GM19239 (cell line): ENCODE results near the gene JAKMIP3.
"Not testable (repeated sequence)": the region's sequence is repeated elsewhere in the genome, so short reads cannot be mapped to it uniquely, and the experiment has no call there.

Experiments
- DNase-seq: peaks from one replicate; pipeline ENCODE4 v3.0.0; 2011; ENCODE audit warnings: low spot score; ENCODE audit not compliant: insufficient read length
- FAIRE-seq: peaks from 2 replicates; lab custom pipeline; 2011; peaks lifted over from hg19 to GRCh38; lab: Jason Lieb, UNC

Gene JAKMIP3

DNA sequence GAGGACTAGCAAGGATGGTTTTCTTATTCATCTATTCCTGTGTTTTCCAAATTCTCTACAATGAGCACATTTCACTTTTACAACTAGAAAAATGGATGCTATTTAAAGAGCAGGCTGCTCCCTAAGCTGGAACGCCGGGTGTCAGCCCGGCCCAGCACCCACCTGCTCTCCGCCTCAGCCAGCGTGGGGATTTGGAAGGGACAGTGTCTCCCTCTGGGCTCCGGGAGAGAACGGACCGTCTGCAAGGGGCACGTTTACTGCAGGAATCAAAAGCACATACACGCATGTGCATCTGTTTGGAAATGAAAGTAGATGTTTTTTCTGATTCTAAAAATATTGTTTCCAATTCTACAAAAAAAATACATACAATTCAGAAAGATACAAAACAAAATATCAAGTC is 2.3 kb upstream of the JAKMIP3 start:
- no peak for FAIRE-seq
- no peak for DNase-seq

DNA sequence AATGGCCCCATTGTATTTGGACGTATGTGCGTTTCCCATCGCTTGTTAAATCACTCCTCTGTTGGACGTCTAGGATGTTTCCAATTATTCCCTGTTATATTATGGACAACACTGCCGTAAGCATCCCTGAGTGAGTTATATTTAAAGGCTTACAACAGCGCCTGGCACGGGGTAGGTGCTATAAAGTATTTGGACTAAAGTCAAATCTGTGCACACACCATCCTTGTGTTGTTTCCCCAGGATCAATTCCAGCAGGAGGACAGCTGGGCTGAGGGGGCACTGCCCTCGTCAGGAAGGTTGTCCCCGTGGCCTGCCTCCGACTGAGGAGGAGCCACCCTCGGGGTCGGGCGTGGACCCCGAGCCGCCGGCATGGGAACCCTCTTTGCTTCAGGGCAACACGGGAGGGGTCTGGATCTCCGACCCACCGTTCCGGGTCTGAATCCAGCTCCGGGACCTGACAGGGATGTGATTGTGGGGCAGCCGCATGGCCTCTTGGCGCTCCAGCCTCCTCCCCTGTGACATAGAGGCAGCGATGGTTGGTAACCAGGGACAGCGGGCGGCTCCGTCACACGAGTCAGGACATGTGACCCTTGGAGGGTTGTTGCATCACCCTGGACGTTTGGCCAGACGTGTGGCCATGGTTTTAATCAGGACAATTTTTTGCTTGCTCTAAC is 1.5 kb upstream of the JAKMIP3 start:
- FAIRE-seq (no peak), DNase-seq (no peak)

DNA sequence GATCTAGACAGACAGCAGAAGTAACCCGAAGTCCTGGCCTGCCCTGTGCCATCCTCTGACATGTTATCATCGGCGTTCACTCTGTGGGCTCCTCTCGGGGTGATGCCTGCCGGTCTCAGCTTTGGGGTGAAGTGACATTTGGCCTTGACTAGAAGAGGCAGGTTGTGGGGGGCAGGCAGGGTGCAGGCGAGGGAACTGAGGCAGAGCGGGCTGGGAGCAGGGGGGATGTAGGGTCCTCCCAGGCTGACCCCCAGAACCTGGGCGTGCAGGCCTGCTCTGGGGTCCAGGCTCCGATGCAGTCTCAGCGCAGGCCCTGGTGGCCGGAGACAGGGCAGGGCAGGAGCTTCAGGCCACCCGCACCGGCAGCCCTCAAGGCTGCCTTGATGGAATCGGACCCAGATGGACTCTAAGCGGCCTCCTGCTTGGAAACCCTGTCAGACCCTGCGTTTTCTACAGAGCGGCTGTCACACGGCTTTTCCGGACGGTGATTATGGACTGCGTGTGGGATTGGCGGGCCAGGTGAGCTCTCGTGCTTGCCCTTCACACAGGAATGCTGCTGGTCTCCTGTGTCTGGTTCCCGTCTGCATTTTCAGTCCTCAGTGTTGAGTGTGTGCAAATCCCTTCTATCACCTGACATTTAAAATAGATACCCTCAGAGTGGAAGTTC is 842 bp upstream of the JAKMIP3 start:
- FAIRE-seq (no peak), DNase-seq (no peak)

DNA sequence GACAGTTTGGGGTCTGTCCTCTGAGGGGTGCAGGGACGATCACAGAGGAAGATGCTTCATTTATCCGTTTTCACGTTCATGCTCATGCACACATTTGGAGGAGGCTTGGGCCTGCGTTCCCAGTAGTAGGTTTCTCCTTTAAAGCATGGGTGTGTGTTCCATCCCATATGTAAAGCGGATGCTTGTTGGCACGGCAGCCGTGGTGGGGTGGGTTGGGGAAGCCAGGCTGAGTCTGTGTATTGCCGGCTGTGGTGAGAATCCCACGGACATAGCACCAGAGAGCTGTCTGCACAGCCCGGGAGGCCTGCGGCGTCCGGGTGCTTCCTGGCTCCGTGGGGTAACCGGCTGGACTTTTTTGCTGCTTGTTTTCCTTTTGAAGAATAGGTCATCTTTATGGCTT is 440 bp downstream of the JAKMIP3 start:
- FAIRE-seq = no peak

DNA sequence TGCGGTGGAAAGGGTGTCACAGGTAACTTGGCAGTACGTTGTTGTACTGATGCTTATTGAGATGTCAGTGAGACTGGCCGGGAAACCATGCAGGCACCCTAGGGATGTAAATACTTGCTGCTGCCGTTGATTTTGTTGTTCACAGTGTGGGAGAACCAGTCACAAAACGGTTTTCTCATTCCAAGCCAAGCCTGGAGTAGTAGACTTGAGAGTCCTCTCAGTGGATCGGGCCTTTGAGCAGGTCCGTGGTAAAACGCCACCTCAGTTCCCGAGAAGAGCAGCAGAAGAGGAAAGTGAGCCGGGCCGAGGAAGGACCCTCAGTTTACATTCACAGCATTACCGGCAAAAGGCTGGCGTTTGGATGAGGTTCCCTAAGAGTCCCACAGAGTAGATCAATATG is 1.1 kb downstream of the JAKMIP3 start:
- FAIRE-seq = no peak
- no peak for DNase-seq

More for the DNA sequence above, 440 bp downstream of the JAKMIP3 start:
- DNase-seq = no peak

DNA sequence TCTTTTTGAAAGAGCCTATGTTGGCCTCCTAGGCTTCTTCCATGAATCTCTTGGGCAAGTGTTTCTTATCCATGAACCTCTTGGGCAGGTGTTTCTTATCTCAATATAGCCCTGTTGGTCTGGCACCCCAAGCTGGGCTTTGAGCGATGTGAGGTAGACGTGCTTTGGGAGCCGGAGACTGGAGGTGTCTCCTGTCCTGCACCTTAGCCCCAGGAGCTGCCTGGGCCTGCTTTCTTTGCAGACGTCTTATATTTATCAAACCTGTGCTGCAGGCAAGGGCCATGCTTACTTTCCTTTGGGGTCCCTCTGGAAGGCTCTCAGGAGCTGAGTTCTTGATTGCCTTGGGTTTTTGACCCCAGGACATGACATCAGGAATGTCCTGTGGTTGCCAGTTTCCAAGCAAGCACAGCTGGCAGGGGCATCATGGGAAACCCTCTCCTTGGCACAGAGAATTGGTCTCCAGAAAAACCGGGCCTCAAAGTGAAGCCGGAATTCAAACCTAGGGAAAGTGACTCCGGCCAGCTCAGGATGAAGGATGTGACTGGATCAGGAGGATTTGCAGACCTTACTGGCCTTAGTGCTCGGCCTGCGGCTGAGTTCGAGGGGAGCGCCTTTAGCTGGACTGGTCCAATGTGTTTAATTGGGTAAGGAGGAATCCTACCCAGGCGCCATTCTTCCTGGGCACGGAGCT is 2.8 kb downstream of the JAKMIP3 start:
- no peak for DNase-seq

DNA sequence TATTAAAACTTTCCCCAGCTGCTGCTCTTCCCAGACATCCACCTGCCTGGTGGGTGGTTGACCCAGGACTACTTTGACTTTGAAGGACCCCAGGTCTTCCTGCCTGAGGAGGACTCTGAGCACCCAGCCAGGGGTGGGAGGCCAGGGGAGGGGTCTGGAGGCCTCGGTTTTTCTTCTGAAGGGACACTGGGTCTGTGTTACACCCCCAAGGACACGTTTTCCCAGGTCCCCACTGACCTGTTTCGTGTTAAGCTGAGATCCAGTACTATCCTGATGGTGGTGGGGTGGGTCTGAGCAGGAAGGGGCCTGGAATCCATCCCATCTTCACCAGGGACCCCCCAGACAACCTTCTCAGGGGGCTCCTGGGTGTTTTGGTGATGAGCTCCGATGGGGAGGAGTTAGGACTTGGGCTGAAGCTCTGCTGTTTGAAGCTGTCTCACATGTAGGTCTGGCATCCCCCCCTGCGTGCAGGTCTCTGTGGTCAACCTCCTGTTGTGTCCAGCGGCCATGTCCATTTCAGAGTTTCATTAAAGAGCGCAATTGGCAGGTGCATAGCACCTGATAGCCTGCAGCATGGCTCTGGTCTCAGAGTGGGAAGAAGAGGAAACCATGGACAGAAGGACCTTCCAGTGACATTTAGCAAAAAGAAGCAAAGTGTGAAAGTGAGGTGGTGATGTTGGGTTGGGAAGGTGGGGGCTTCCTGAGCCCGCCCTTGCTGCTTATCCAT is 3.5 kb downstream of the JAKMIP3 start:
- FAIRE-seq = no peak
- no peak for DNase-seq

More for the DNA sequence above, 2.8 kb downstream of the JAKMIP3 start:
- FAIRE-seq = no peak

DNA sequence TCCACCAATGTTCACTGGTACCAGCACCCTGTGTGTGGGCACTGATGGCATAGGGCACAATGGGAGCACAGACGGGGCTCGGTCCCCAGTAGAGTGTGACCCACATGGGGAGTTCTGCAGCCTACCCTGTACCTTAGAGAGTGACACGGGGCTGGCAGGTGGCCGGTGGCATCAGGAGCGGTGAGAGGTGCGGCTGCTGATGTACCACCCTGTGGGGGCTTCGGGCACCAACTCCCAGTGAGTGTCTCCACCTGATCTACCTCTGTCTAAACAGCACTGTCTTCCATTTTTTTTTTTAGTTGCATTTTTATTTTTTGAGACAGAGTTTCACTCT is 4.1 kb downstream of the JAKMIP3 start:
- FAIRE-seq (no peak), DNase-seq (no peak)

DNA sequence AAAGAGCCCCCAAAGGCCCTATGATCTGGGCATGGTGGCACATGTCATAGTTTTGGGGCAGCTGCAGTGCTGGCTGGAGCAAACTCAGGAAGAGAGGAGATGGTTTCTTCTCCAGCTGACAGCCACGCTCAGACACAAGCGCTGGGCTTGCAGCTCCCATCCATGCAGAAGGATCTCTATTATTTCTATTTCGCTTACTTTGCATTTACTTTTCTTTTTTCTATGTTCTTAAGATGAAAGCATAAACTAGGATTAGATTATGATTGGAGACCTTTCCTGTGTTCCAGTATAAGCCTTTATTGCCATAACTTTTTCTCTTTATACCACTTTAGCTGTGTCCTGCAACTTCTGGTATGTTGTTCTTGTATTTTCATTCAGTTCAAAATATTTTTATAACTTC is 5.0 kb downstream of the JAKMIP3 start:
- FAIRE-seq = no peak
- no peak for DNase-seq

DNA sequence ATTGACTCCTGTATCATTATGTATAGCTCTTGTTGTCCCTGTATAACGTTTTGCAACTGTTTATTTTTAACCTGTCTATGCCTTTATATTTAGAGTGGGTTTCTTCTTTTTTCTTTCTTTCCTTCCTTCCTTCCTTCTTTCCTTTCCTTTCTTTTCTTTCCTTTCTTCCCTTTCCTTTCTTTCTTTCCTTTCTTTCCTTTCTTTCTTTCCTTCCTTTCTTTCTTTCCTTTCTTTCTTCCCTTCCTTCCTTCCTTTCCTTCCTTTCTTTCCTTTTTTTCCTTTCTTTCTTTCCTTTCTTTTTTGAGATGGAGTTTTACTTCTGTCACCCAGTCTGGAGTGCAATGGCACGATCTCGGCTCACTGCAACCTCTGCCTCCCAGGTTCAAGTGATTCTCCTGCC is 5.9 kb downstream of the JAKMIP3 start:
- FAIRE-seq = no peak
- no peak for DNase-seq

DNA sequence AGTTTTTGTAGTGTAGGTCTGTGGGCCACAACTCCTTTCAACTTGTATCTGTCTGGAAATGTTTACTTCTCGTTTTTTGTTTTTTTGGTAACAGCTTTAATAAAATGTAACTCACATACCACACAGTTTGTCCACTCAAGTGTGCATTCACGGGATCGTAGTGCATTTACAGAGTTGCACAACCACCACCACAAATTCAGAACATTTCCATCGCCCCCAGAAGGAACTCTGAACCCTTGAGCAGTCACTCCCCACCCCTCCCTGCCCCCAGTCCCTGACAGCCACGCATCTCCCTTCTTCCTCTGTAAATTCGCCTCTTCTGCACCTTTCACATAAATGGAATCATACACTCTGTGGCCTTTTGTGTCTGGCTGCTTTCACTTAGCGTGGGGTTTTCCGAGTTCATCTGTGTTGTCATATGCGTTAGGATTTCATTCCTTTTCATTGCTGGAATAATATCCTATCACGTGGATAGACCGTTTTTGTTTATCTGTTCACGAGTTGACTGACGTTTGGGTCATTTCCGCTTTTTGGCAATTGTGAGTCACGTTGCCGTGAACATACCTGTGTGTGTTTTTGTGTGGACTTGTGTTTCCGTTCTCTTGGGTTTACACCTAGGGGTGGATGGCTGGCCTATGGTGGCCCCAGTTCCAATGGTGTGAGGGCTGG is 10.3 kb downstream of the JAKMIP3 start:
- FAIRE-seq = no peak
- DNase-seq = no peak

DNA sequence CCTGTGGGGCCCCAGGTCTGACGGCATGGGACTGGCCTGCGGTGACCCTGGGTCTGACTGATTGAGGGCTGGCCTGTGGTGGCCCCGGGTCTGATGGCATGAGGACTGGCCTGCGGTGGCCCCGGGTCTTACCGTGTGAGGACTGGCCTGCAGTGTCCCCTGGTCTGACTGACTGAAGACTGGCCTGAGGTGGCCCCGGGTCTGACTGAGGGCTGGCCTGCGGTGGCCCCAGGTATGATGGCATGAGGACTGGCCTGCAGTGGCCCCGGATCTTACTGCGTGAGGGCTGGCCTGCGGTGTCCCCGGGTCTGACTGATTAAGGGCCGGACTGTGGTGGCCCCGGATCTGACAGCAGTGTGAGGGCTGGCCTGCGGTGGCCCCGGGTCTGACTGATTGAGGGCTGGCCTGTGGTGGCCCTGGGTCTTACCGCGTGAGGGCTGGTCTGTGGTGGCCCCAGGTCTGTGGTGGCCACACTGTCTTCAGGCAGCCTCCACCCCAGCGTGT is 10.9 kb downstream of the JAKMIP3 start:
- DNase-seq (no peak), FAIRE-seq (no peak)

DNA sequence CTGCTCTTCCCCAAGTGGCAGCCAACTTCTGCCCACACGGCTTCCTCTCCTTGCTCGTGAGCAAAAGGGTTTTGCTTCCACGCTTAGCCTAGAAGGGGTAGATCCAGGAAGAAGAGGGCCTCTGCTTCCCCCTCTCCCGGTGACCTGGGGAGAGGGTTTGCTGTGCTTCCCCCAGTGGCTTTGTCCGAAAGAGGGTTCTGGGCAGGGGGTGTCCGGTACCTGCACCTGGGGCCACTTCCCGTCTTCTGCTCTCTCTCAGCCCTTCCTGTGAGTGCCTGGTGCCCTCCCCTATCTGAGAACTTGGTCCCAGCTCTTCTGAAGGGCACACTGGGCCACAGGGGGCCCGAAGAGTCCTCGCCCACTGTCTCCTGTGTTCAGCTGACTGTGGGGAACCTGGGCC is 11.3 kb downstream of the JAKMIP3 start:
- DNase-seq = no peak
- no peak for FAIRE-seq

DNA sequence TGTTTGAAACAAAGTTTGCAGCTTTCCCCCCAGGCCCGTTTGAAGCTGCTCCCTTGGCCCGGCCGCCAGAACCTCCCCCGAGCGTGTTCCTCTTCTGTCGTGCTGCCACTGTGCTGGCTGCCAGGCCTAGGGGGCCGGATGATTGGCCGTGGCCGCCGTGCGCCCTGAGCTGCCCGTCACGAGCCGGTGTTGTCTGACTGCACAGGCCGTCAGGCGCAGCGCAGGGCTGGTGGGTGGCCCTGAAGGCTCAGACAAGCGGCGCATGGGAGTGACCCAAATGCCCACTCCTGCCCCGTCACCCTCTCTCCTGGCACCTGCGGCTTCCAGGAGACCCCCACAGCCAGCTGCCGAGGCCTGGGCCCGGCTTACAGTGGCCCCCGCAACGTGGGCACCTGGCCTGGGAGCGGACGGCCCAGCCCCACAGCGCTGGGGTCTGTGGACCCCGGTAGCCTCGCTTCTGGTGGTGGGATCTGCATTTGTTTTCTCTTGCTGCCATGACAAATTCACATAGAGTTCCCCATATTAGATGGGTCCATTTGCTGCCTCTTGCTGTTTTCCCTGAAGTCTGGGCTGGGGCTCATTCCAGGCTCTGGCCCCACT is 13.1 kb downstream of the JAKMIP3 start:
- DNase-seq (no peak), FAIRE-seq (no peak)

DNA sequence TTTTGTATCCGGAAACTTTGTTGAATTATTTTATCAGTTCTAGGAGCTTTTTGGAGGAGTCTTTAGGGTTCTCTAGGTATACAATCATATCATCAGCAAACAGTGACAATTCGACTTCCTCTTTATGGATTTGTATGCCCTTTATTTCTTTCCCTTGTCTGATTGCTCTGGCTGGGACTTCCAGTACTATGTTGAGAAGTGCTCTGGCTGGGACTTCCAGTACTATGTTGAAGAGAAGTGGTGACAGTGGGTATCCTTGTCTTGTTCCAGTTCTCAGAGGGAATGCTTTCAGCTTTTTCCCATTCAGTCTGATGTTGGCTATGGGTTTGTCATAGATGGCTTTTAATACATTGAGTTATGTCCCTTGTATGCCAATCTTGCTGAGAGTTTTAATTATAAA is 18.6 kb downstream of the JAKMIP3 start:
- FAIRE-seq, DNase-seq: not testable (repeated sequence)

DNA sequence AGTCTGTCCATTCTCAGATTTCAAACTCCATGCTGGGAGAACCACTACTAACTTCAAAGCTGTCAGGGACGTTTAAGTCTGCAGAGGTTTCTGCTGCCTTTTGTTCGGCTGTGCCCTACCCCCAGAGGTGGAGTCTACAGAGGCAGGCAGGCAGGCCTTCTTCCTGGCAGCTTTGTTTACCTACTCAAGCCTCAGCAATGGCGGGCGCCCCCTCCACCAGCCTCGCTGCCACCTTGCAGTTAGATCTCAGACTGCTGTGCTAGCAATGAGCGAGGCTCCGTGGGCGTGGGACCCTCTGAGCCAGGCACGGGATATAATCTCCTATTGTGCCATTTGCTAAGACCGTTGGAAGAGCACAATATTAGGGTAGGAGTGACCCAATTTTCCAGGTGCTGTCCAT is 27.5 kb downstream of the JAKMIP3 start:
- DNase-seq, FAIRE-seq: not testable (repeated sequence)

DNA sequence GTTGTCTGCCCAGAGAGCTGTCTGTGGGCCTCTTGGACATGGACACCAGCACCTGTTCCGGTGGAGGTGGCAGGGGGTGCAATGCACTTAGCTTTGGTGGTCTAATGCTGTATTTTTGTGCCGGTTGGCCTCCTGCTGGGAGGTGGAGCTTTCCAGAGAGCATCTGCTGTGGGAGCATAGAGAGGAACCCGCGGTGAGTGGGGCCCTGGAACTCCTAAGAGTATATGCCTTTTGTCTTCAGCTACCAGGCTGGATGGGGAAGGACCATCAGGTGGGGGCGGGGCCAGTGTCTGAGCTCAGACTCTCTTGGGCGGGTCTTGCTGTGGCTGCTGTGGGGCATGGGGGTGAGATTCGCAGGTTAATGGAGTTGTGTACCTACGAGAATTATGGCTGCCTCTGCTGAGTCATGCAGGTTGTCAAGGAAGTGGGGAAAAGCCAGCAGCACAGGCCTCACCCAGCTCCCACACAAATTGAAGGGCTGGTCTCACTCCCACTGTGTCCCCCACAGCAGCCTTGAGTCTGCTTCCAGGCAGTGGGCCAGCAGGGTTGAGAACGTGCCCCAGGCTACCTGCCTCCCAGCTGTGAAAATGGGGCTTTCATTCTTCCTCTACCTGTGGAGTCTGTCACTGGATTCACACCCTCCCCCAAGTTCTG is 29.0 kb downstream of the JAKMIP3 start:
- no peak for FAIRE-seq
- DNase-seq = no peak

DNA sequence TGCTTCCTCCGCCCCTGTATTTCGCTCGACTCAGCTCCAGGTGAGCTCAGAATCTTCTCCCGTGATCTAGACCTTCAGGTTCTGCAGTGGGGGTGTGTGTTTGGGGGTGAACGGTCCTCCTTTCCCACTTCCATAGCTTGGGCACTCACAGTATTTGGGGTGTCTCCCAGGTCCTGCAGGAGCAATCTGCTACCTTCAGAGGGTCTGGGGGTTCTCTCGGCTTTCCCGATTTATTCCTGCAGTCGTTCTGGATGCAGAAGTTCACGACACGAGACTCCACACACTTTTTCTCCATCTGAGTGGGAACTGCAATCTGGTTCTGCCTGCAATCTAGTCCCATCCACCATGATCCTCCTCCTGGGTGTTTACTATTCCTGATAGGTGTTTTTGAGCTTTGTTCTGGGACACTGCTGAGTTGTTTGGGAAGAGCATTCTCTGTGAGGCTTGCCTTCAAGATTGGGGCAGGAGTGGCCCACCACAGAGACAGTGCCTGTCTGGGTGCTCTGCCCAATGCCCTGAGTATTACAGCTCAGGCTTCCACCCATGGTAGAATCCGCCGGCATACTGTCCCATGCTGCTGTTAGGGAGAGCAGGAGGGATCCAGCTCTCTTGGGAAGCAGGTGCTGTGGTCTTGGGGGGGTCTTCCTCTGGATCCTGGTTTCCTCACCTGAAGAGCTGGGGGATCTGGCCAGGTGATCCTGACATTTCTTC is 29.8 kb downstream of the JAKMIP3 start:
- DNase-seq (no peak), FAIRE-seq (no peak)

DNA sequence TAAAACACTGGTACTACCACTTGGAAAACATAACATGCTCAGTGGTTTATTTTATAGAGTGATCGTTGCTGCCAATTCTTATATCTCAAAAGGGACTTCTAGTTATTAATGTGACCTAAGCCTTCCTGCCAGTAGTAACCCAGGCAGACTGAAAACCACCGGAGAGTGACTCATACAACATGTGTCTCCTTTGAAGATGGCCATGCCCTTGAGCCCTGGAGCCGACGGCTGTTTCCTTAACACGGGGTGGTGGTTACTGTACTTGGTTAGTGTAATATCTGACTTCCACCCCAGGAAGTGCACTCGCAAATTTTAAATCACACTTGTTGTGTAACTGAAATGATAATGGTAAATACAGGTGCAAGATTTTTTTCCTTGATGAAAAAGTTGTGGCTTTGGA is 30.5 kb downstream of the JAKMIP3 start:
- DNase-seq (no peak), FAIRE-seq (no peak)
